MV-4-11 (cell line): ENCODE measurements around the gene EXOSC1.

Source experiments
- DNase-seq: peaks from one replicate; lab custom pipeline; 2025; lab: John Stamatoyannopoulos, UW

EXOSC1 gene

GRCh38 chr10:97408496-97408992 lies 37.3 kb downstream of the EXOSC1 start:
- DNase-seq: peak; percentile 88

- no peak for DNase-seq
Observed at GRCh38 chr10:97407952-97408248, 37.9 kb downstream of the EXOSC1 start.

GRCh38 chr10:97407211-97407951 lies 38.4 kb downstream of the EXOSC1 start:
- peak; percentile 87 for DNase-seq

- peak; percentile 23 for DNase-seq
Observed at GRCh38 chr10:97406483-97406882, 39.3 kb downstream of the EXOSC1 start.

- DNase-seq: peak; percentile 90
Observed at GRCh38 chr10:97406064-97406463, 39.7 kb downstream of the EXOSC1 start.

- DNase-seq: no peak
Observed at GRCh38 chr10:97404044-97404443, 41.8 kb downstream of the EXOSC1 start.

- DNase-seq: no peak
Observed at GRCh38 chr10:97401455-97401919, 44.3 kb downstream of the EXOSC1 start.

GRCh38 chr10:97400665-97401454 lies 44.9 kb downstream of the EXOSC1 start, which contains the start of gene RRP12:
Gene RRP12 (minus strand): TSS chr10:97401340. CDS start chr10:97401231, 109 bp downstream.
- peak; percentile 99 for DNase-seq

GRCh38 chr10:97399843-97400545 lies 45.8 kb downstream of the EXOSC1 start:
- DNase-seq: peak; percentile 77

- DNase-seq: no peak
Observed at GRCh38 chr10:97396056-97396455, 49.8 kb downstream of the EXOSC1 start.

GRCh38 chr10:97393034-97393573 lies 52.7 kb downstream of the EXOSC1 start:
- DNase-seq: no peak

GRCh38 chr10:97390091-97390490 lies 55.7 kb downstream of the EXOSC1 start:
- no peak for DNase-seq

GRCh38 chr10:97388152-97388551 lies 57.7 kb downstream of the EXOSC1 start:
- no peak for DNase-seq
